HuH-7.5 (cell line): Measurements from ENCODE around the gene IQGAP3.
"Not testable (repeated sequence)": the region's sequence is repeated elsewhere in the genome, so short reads cannot be mapped to it uniquely, and the experiment has no call there.

Experiments
- DNase-seq: peaks from one replicate; pipeline ENCODE4 v3.0.0; 2011; ENCODE audit warnings: low spot score

Gene IQGAP3, protein sequence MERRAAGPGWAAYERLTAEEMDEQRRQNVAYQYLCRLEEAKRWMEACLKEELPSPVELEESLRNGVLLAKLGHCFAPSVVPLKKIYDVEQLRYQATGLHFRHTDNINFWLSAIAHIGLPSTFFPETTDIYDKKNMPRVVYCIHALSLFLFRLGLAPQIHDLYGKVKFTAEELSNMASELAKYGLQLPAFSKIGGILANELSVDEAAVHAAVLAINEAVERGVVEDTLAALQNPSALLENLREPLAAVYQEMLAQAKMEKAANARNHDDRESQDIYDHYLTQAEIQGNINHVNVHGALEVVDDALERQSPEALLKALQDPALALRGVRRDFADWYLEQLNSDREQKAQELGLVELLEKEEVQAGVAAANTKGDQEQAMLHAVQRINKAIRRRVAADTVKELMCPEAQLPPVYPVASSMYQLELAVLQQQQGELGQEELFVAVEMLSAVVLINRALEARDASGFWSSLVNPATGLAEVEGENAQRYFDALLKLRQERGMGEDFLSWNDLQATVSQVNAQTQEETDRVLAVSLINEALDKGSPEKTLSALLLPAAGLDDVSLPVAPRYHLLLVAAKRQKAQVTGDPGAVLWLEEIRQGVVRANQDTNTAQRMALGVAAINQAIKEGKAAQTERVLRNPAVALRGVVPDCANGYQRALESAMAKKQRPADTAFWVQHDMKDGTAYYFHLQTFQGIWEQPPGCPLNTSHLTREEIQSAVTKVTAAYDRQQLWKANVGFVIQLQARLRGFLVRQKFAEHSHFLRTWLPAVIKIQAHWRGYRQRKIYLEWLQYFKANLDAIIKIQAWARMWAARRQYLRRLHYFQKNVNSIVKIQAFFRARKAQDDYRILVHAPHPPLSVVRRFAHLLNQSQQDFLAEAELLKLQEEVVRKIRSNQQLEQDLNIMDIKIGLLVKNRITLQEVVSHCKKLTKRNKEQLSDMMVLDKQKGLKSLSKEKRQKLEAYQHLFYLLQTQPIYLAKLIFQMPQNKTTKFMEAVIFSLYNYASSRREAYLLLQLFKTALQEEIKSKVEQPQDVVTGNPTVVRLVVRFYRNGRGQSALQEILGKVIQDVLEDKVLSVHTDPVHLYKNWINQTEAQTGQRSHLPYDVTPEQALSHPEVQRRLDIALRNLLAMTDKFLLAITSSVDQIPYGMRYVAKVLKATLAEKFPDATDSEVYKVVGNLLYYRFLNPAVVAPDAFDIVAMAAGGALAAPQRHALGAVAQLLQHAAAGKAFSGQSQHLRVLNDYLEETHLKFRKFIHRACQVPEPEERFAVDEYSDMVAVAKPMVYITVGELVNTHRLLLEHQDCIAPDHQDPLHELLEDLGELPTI (N-terminal part only)

DNA sequence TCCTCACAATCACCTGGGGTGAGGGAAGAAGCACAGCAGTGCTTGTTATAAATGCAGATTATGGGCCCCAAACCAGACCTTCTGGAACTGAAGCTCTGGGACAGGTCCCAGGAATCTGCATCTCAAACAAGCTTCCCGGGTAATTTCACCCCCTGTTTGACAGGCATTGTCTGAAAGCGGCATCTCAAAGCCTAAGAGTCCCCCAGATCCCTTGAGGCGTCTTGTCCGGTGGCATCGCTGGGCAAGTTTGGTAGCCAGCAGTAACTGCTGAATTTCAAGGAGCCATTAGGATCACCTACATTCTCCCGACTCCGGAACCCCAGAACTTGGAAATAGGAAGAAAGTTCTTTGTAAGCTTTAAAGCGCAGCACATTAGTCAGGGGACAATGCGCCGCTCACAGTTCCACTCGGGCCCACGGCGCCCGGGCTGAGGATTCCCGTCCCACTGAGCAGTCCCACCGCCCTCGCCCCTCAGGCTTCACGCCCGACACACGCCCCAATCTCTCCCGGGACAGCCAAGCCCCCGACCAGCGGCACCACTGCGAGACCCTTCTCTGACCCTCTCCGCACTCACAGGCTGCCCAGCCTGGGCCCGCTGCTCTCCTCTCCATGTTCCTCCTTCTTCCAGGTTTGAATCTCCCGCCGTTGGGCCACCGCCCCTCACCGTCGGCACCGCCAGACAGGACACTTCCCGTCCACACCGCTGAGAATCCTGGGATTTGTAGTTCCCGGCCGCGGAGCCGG is at the start of gene IQGAP3:
Gene IQGAP3, minus strand, starts transcription at position 647 of the 744 bp plus-strand sequence. Its CDS starts 36 bp downstream, at position 611.
- peak; percentile 95 for DNase-seq

- no peak for DNase-seq
These were observed 47.2 kb upstream of the IQGAP3 start for GRCh38 chr1:156619582-156619955.

DNA sequence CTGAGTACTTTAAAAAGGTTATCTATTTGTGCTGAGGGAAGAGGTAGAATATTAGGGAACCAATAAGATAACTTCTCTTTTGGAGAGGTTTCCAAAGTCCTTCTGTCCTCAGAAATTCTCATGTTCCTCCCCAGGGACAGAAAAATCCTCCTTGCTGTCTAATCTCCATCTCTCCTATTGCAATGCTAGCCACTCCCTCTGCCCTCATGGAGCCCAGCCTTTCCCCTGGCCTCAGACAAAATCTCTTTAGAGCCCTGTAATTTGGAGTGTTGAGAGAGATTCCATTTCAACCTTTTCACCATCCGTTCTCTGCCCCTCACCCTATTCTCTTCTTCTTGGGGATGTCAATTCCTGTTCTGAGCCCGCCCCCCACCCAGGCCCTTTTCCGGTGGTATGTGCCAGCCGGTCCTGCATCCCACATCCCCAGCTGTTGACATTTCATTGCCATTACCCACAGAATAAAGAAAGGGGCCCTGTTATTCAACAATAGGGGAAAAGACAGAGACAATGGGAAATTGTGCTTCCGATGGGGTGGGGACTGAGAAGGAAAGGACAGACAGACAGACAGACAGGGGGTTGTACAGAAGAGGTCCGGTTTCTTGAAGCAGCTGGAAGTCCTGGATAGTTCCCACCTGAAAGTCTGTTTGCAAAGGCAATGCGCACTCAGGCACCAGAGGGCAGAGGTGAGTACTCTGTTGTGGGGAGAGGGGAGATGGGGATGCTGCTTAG is 46.7 kb upstream of the IQGAP3 start, which contains the start of gene HAPLN2:
Gene HAPLN2, plus strand, starts transcription at position 563 of the 729 bp plus-strand sequence. CDS start 4,076 bp downstream, outside the sequence.
- DNase-seq = peak; percentile 50

DNA sequence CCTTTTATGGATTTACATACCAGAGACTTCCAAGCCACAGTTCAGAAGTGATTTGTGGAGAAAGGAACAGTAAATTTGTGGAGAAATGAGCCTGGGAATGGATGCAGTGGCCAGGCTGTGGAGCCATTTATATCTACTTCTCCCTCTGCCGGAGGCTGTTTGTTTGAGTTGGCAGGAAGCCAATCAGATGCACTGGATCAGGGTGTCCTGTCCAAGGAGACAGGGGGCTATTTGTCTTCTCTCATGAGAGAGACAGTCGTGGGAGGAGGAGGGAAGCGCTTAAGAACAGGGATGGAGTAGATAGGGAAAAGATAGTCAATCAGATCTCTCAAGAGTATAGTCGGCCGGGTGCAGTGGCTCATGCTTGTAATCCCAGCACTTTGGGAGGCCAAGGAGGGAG is 44.1 kb upstream of the IQGAP3 start:
- peak; percentile 68 for DNase-seq

GRCh38 chr1:156615946-156616345 is 43.6 kb upstream of the IQGAP3 start:
- no peak for DNase-seq

DNA sequence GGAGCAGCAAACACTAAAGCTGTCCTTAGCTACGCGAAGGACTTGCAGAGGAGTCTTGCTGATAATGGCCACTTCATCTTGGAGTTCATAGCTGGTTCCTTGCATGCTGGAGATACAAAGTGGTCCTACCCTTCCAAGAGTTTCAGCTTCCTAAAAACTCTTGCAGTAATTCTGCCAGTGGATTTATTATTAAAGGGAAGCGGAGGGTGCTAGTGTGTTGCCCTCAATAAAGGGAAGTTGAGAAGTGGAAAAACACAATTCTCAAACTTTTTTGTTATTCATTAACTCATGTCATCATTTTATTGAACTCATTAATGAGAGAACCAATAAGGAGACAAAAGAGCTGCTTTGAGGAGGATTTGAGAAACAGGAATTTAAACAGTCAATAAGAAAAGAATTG is 40.3 kb upstream of the IQGAP3 start:
- no peak for DNase-seq

GRCh38 chr1:156610072-156610471 is 37.7 kb upstream of the IQGAP3 start:
- not testable (repeated sequence) for DNase-seq

DNA sequence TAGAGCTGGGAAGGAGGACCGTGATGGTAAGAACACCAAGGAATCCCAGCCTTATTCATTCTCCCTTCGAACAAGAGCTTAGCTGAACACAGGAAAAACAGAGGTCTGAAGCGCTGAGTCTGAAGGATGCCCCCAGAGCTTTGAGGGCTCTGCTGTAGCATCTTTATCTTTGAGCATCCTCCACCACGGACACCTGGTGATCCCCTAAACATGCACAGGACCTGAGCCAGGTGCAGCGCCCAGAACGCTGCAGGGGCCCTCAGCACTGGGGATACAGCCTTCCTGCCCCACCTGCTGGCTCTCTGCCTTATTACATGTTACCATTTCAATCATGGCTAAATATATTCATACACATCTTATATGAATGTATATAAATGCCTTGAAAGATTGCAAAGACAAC is 36.6 kb upstream of the IQGAP3 start:
- DNase-seq = no peak

- no peak for DNase-seq
These were observed 35.8 kb upstream of the IQGAP3 start for GRCh38 chr1:156608036-156608674.

GRCh38 chr1:156607344-156607743 is 35.0 kb upstream of the IQGAP3 start:
- not testable (repeated sequence) for DNase-seq

GRCh38 chr1:156602557-156602993 is 30.2 kb upstream of the IQGAP3 start:
- DNase-seq = no peak

GRCh38 chr1:156601892-156602291 is 29.5 kb upstream of the IQGAP3 start:
- no peak for DNase-seq

DNA sequence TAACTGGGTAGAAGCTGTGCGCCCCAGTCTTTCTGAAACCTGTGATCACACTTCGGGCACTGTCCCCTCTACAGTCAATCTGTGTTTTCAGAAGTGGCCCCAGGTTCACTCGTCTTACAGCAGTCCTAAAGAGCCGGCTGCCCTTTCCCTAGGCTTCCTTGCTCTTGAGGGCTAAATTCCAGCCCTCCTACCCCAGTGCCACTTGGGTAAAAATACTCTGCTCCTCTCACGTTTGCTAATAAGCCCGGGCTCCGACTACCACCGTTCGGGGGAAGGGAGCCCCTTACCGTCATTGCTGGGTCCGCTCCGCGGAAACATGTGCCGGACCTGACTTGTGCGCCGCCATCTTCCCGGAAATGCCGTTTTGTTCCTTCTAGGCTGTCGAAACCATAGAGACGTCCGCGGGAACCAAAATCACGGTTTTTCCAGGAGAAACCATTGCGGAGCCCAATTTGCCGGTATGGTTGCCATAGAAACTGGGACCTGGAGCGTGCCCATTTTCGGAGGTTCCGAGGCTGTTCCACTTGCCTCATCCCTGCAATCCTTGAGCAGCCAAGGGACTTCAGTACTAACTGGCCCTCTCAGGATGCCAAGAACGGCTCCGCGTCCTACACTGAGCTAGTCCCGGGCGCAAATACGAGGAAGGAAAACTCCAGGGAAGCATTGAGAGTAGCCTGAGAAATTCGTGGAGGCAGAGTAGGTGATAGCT is 28.9 kb upstream of the IQGAP3 start, which contains the start of gene GPATCH4:
Gene GPATCH4, minus strand, starts transcription at position 358 of the 709 bp plus-strand sequence.
- DNase-seq = peak; percentile 66

- DNase-seq = no peak
These were observed 28.4 kb upstream of the IQGAP3 start for GRCh38 chr1:156600733-156601121.

DNA sequence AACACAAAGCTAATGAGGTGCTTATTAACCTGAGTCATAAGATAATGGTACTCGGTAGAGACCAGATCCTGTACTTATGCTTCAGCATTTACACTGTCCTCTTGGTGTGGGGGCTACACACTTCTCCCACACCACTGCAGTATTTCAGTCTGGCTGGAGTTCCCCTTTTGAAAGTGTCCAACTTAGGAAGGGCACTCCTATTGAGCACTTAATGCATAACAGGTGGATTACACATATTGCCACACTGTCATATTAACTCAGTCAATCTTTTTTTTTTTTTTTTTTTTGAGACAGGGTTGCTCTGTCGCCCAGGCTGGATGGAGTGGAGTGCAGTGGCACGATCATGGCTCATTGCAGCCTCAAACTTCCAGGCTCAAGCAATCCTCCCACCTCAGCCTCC is 27.4 kb upstream of the IQGAP3 start:
- no peak for DNase-seq

- DNase-seq = no peak
These were observed 26.5 kb upstream of the IQGAP3 start for GRCh38 chr1:156598731-156599432.

- no peak for DNase-seq
These were observed 25.8 kb upstream of the IQGAP3 start for GRCh38 chr1:156598125-156598524.

DNA sequence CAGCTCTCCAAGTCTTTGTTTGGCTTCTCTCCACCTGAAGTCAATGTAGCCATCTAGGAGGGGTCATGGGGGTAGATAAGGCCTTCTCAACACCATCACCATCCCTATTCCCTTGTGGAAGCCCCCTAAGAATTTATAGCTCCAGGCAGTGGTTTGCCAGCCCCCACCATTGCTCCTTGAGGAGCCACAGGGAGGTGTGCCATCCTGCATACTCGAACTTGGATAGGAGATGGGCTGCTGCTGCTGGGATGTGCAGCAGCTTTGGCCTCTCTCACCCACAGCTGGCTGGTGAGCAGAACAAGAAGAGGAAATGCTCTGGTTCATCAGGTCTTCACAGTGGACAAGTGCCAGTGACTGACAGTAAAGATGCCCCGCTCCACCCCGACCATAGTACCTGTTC is 24.1 kb upstream of the IQGAP3 start:
- no peak for DNase-seq

- no peak for DNase-seq
These were observed 22.7 kb upstream of the IQGAP3 start for GRCh38 chr1:156595016-156595415.
